Osteocyte (in vitro differentiated cells): Measurements from ENCODE around the gene S1PR2. TPM values are rescaled to one million over a fixed set of nuclear protein-coding genes. Genes with fewer than 3 reads are reported as not detected.
A peak's percentile ranks its signal among the peaks of the same experiment; 100 is the strongest.

Experiments used
- DNase-seq: peaks from one replicate; pipeline ENCODE4 v3.0.0; 2021; ENCODE audit warnings: mixed read lengths; ENCODE audit not compliant: unreplicated experiment; ENCODE audit errors: extremely low spot score
- H3K27ac Mint-ChIP-seq: one replicate; pipeline ENCODE4 v1.8.0; 2021; ENCODE audit warnings: mild to moderate bottlenecking, mixed read lengths; ENCODE audit not compliant: unreplicated experiment
- H3K27me3 Mint-ChIP-seq: one replicate; pipeline ENCODE4 v1.8.0; 2021; ENCODE audit warnings: mixed read lengths; ENCODE audit not compliant: unreplicated experiment
- H3K36me3 Mint-ChIP-seq: one replicate; pipeline ENCODE4 v1.8.0; 2021; ENCODE audit warnings: mixed read lengths; ENCODE audit not compliant: unreplicated experiment
- H3K4me1 Mint-ChIP-seq: one replicate; pipeline ENCODE4 v1.8.0; 2021; ENCODE audit warnings: mixed read lengths; ENCODE audit not compliant: unreplicated experiment
- H3K4me3 Mint-ChIP-seq: one replicate; pipeline ENCODE4 v1.8.0; 2021; ENCODE audit warnings: mild to moderate bottlenecking, moderate library complexity, mixed read lengths; ENCODE audit not compliant: unreplicated experiment
- H3K9me3 Mint-ChIP-seq: one replicate; pipeline ENCODE4 v1.8.0; 2021; ENCODE audit warnings: mixed read lengths; ENCODE audit not compliant: unreplicated experiment
- total RNA-seq: library from RNA; stranded (reverse); gene quantifications from 2 replicates; pipeline ENCODE4 v1.2.1, GENCODE V29; 2021
- TF ChIP-seq, protein P1 (sequence below): fragments of 200-600 bp; sonication (generic); IDR thresholded peaks from 2 replicates; pipeline ENCODE4 v1.5.0; 2021; ENCODE audit warnings: antibody characterized with exemption, mild to moderate bottlenecking, moderate library complexity

S1PR2 gene
- total RNA-seq, 1 donor from 2014 or later = 23.6 TPM

DNA sequence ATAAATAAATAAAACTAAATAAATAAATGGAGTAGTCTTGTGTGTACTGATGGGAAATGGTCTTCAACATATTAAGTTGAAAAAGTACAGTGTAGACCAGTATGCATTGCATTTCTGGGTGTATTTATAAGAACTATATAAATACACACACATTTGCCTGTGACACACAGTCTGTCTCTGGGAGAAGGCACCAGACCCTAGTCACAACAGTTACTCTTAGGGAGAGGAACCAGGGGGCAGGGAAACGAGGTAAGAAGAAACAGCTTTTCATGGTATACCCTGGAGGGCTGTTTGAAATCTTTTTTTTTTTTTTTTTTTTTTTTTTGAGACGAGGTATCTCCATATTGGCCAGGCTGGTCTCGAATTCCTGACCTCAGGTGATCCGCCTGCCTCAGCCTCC lies 2.8 kb upstream of the S1PR2 start:
- H3K27ac Mint-ChIP-seq = no peak overlapping the region
- DNase-seq = no peak
- H3K4me1 Mint-ChIP-seq = peaks cover 37% of the 10 kb centered on the region
- TF ChIP-seq, protein P1, sequence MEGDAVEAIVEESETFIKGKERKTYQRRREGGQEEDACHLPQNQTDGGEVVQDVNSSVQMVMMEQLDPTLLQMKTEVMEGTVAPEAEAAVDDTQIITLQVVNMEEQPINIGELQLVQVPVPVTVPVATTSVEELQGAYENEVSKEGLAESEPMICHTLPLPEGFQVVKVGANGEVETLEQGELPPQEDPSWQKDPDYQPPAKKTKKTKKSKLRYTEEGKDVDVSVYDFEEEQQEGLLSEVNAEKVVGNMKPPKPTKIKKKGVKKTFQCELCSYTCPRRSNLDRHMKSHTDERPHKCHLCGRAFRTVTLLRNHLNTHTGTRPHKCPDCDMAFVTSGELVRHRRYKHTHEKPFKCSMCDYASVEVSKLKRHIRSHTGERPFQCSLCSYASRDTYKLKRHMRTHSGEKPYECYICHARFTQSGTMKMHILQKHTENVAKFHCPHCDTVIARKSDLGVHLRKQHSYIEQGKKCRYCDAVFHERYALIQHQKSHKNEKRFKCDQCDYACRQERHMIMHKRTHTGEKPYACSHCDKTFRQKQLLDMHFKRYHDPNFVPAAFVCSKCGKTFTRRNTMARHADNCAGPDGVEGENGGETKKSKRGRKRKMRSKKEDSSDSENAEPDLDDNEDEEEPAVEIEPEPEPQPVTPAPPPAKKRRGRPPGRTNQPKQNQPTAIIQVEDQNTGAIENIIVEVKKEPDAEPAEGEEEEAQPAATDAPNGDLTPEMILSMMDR = no peak
- no peaks in the 10 kb centered on the region for H3K27me3 Mint-ChIP-seq
- H3K9me3 Mint-ChIP-seq = no peaks in the 10 kb centered on the region
- H3K36me3 Mint-ChIP-seq = no peaks in the 10 kb centered on the region
- H3K4me3 Mint-ChIP-seq = no peak overlapping the region

DNA sequence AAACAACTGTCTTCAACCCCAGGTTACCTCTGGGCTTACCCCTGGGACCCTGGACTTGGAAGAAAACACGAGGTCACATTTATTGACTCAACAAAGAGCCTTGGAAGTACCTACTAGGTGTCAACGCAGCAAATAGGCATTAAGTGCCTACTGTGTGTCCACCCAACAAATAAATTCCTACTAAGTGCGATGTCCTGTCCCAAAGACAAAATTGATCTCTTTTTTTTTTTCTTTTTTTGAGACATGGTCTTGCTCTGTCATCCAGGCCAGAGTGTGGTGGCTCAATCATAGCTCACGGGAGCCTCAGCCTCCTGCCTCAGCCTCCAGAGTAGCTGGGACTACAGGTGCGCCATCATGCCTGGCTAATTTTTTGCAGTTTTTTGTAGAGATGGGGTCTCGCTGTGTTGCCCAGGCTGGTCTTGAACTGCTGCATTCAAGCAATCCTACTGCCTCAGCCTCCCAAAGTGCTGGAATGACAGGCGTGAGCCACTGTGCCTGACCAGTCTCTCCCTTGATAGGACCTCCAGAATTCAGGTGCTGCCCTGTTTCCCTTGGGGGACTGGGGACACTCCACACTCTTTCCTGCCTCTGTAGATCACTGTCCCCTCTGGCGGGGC lies 589 bp upstream of the S1PR2 start:
- no peak for DNase-seq
- Mint-ChIP-seq H3K4me3 (peak overlapping the region; percentile 62), H3K9me3 (no peaks in the 10 kb centered on the region), H3K27ac (peak overlapping the region; percentile 82), H3K4me1 (peaks cover 30% of the 10 kb centered on the region), H3K36me3 (no peaks in the 10 kb centered on the region), H3K27me3 (no peaks in the 10 kb centered on the region)
- TF ChIP-seq, protein P1 = no peak

DNA sequence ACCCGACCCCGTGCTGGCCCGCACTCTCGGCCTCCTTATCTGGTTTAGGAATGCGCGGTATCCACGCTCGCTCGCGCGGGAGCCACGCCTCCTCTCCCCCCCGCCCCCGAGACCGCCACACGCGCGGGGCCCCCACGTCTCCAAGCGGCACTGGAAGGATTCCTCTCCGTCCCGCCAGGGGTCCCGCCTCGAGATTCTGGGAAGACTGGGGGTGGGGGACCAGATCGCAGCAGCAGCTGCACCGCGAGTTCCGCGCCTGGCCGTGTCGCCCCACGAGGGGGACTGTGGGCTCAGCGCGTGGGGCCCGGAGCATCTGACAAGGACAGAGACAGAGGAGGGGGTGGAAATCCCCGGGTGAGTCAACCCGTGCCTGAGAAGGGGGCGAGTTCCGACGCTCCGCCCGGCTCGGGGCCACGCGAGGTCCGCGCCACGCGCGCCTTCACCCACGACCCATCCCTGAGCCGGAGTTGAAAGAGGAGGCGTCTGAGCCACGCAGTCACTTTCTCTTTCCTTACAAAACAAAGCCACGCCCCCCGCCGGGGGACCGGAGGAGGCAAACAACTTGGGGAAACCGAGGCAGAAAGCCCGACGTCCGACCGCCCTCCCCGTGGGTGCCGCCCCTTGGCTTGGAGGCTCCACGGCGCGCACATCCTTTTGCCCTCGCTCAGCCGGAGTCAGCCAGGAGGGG lies 814 bp downstream of the S1PR2 start:
- Mint-ChIP-seq H3K4me1 (peaks cover 33% of the 10 kb centered on the region), H3K27me3 (no peaks in the 10 kb centered on the region), H3K27ac (peak overlapping the region; percentile 72), H3K36me3 (no peaks in the 10 kb centered on the region), H3K4me3 (peak overlapping the region; percentile 87), H3K9me3 (no peaks in the 10 kb centered on the region)
- TF ChIP-seq, protein P1 = no peak
- DNase-seq = no peak

DNA sequence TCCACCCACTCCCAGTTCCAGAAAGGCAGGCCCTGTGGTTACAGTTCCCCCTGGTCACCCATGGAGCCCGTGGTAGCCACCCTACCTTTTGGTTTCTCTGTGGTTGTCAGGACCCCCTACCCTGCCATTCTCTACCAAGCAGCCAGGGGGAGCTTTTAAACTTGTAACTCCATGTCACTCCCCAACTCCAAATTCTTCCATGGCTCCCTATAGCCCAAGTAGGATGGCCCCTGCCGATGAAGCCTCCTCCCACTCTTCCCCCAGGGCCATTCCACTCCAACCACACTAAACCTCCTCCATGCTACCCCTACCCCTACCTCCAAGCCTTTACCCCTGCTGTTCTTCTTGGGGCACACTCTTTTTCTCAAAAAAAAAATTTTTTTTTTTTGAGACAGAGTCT lies 2.2 kb downstream of the S1PR2 start:
- H3K36me3 Mint-ChIP-seq = peaks cover 7% of the 10 kb centered on the region
- TF ChIP-seq, protein P1 = peak; percentile 58
- H3K4me3 Mint-ChIP-seq = peak overlapping the region; percentile 48
- DNase-seq = no peak
- H3K27me3 Mint-ChIP-seq = no peaks in the 10 kb centered on the region
- peaks cover 31% of the 10 kb centered on the region for H3K4me1 Mint-ChIP-seq
- no peaks in the 10 kb centered on the region for H3K9me3 Mint-ChIP-seq
- peak overlapping the region; percentile 70 for H3K27ac Mint-ChIP-seq

DNA sequence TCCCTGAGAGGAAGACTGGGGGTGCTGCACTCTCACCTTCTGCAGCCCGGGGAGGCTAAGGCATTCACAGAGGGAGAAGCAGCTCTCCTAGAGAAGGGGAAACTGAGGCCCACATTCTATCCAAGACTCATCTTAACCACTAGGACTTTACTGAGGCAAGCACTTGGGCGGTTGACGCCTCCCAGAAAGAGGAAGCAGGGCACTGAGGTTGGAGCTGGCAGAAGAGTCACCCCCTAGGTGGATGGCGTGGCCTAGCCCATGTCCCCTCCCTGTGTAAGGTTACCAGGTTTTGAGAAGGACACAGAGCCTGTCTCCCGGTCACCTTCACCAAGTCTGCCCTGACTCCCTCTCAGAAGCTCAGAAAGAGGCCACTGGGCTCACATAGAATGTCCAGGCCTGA lies 2.7 kb downstream of the S1PR2 start:
- TF ChIP-seq, protein P1 = no peak
- peaks cover 31% of the 10 kb centered on the region for H3K4me1 Mint-ChIP-seq
- no peaks in the 10 kb centered on the region for H3K9me3 Mint-ChIP-seq
- DNase-seq = no peak
- H3K27me3 Mint-ChIP-seq = no peaks in the 10 kb centered on the region
- no peak overlapping the region for H3K4me3 Mint-ChIP-seq
- H3K36me3 Mint-ChIP-seq = peaks cover 8% of the 10 kb centered on the region
- H3K27ac Mint-ChIP-seq = peak overlapping the region; percentile 70
